Measurements from ENCODE around the gene LACRT. TPM values are rescaled to one million over a fixed set of nuclear protein-coding genes. Genes with fewer than 3 reads are reported as not detected.
"Not testable (repeated sequence)": the region's sequence is repeated elsewhere in the genome, so short reads cannot be mapped to it uniquely, and the experiment has no call there.

LACRT gene, protein sequence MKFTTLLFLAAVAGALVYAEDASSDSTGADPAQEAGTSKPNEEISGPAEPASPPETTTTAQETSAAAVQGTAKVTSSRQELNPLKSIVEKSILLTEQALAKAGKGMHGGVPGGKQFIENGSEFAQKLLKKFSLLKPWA
- not detected for total RNA-seq
- long read RNA-seq: 0 reads

DNA sequence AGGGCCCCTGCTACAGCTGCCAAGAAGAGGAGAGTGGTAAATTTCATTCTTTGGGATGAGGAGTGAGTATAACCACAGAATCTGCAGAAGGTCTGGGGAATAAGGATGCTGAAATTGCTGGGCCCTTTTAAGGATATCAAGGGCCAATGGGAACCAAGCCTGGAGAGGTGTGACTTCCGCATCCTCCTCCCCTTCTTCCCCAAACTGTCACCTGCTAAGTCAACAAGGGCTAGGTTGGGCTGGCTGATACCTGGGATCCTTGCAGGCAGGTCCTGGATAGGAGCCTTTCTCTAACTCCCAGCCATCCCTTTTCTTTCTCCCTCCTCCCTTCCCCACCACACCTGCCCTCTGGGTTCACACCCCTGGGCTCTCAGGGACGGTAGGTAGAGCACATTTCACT is at the start of gene LACRT:
LACRT (minus strand) TSS at position 101 of the 400 bp plus-strand sequence; CDS start at position 47, 54 bp downstream.
- no peak for DNase-seq (ENCODE audit: low spot score)

DNA sequence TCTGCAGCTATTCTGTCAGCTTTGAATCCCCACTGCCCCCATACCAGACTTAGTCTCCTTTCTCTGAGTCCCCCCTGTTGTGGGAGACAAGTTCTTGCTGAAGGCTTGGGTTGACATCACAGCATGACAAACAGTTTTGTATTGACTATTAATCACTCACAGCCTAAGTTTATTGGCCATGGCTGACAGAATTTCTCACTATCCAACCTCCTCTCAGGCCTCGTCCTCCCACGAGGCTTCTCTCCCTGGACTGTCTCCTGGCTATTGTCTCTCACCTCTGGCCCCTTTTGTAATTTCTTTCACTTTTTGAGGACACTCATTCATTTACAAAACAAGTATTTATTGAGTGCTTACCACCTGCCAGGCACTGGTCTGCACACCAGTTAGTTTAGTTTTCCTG is 48.7 kb upstream of the LACRT start:
- DNase-seq (ENCODE audit: low spot score): no peak

DNA sequence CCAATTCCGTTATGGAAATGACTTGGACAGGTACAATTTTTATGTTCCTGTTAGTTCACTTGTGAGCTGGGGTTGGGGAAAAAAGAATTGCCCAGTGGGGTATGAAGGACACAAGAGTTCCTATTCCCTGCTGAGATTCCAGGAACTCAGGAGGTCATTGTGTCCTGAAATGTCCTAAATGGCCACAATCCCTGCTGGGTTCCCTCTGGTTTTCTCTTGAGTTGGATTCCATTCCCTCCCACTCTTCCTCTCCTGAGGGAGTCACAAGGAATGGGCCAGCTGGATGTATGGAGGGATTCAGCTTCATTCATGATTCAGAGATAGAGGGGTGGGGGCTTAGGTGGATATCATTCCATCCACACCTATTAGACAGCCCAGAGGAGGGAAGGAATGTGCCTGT is 48.0 kb upstream of the LACRT start:
- no peak for DNase-seq (ENCODE audit: low spot score)

DNA sequence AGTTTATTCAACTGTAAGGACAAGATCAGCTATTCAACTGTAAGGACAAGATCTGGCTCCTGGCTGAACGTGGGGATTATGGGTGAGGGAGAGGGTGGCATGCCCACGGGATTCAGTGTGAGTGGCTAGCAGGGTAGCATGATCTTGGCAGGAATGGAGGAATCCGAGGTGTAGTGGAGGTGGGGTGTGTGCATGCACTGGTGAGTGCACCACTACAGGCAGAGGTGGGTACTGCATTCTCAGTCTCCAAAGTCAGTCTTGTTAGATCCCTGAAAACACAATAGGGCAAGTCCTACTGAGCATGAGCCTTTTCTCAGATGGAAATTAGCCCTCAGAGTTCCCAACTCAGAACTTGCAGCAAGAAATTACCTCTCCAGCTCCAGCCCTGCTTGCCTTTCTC is 45.7 kb upstream of the LACRT start:
- DNase-seq (ENCODE audit: low spot score): no peak

DNA sequence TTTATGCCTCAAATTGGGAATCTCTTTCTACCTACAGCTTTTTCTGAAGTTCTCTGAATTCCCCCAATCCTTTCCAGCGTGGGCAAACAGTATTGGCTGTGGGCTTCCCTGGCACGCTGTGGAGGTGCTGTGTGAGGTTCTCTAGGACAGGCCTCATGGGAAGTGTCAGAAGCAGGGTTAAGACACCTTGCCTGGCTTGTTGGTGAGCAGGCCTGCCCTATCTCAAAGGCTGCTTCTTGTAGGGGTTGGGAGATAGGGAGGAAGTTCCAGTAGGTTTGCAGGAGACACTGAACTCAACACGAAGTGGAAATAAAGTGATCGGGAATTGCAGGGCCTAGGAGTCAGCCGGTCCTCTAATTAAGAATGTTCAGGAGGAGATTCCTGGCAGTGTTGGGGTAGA is 43.4 kb upstream of the LACRT start:
- DNase-seq (ENCODE audit: low spot score): no peak

DNA sequence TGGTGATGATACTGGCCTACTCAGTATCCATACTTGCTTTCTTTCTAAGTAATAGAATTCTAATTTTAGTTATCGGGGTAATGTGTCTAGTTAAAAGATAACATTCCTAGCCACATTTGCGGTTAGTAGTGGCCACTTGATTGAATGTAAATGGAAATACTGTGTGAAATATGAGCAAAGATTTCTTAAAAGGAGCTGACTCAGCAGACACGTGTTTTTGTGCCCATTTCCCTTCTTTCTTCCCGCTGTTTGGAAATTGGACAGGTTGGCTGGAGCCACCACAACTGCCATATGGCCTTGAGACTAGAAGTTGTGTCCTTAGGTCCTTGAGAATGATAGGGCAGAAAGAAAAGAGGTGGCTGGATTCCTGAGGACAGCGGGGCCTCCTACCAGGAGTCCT is 33.2 kb upstream of the LACRT start:
- no peak for DNase-seq (ENCODE audit: low spot score)

DNA sequence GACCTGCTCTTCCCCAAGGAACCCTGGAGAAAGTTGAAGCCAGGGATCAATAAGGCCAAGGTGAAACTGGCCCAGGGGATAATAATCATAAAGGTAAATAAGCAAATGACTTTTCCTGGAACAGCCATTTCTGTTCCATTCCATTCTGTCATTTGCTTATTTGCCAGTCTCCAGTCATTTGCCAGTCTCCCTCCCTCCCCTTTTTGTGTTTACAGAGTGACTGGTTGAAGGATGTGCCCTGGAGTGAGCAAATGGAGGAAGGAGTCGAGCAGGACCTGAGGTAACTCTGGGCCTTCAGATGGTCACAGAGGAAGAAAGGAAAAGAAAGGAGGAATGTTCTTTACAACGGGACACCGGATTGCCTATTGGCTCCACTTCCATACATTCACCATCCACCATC is 31.3 kb upstream of the LACRT start:
- no peak for DNase-seq (ENCODE audit: low spot score)

DNA sequence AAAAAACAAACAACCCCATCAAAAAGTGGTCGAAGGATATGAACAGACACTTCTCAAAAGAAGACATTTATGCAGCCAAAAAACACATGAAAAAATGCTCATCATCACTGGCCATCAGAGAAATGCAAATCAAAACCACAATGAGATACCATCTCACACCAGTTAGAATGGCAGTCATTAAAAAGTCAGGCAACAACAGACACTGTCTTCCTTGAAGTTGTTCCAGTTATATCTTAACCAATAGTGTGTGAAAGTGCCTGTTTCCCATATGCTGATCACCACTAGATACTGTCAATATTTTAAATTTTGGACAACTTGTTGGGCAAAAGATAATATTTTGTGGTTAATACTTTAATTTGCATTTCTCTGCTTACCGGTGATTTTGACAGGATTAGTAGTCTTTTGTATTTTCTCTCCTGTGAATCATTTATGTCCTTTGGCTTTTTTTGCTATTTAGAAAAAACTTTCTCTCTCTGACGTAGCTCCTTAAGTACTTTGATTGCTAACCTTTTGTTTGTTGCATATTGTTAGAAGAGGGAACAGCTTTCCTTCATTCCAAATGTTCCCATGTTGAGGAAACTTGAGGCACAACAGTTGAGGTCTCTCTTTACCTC is 30.4 kb upstream of the LACRT start:
- DNase-seq (ENCODE audit: low spot score): not testable (repeated sequence)

DNA sequence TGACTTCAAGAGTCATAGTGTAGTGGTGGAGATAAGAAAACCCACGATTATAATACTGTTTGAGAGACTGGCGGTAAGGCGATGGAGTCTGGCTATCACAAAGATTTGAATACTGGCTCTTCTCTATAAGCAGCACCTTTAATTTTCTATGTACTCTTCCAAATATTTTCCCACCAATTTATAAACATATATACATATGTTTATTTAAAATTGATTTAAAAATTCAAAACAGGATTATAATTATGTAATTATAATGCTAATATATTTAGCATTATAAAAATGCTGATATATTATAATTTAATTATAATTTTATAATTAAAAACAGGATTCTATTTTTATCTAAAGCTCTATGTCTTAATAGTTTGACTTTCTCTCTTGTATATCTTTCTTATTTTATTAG is 28.9 kb upstream of the LACRT start:
- no peak for DNase-seq (ENCODE audit: low spot score)

DNA sequence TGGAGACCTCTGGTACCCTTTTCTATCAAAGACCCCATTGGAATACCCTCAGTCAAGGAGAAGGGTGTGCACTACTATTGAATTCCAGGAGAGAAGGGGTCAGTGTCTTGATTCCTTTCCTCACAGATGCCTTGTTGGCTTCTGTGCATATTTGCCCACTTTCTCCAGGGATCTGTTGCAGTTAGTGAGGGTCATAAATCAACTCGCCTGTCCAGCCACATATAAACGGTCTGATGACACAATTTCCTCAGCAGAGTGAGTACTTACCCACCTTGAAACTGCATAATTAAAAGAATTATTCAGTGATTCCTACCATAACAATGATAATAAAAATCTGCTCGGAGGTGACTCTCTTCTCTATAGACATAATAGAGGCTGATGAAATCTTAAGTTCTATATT is 27.3 kb upstream of the LACRT start:
- no peak for DNase-seq (ENCODE audit: low spot score)

DNA sequence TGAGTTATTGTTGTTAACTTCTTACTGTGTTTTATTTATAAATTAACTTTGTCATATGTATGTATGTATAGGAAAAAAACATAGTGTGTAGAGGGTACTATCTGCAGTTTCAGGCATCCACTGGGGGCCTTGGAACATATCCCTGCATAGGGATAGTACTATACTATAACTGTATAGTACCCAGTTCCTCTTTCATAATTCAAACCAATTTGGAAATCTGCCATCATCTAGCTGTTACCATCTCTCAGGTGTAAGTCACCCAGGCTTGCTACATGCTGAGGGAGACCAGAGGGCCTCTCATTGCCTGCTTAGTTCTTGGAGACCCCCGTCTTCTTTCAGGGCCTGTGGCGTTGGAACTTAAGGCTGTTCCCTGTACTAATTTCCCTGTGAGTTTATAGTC is 26.4 kb upstream of the LACRT start:
- DNase-seq (ENCODE audit: low spot score): no peak

DNA sequence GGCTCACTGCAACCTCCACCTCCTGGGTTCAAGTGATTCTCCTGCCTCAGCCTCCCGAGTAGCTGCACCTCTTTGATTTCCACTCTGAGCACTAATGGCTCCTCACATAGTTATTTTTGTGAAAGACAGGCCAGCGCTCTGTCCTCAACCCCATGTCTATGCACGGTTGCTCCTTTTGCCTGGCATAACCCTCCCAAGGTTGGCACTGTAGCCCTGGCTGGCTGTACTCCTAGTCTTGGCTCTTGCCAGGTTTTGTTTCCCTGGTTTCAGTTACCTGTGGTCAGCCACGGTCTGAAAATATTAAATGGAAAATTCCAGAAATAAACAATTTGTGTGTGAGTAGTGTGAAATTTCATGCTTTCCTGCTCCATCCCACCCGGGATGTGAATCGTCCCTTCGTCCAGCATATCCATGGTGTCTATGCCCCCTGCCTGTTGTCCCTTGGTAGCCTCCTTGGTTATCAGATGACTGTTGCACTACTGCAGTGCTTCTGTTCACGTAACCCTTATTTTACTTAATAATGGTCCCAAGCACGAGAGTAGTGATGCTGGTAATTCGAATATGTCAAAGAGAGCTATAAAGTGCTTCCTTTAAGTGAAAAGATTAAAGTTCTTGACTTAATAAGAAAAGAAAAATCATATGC is 25.7 kb upstream of the LACRT start:
- no peak for DNase-seq (ENCODE audit: low spot score)

DNA sequence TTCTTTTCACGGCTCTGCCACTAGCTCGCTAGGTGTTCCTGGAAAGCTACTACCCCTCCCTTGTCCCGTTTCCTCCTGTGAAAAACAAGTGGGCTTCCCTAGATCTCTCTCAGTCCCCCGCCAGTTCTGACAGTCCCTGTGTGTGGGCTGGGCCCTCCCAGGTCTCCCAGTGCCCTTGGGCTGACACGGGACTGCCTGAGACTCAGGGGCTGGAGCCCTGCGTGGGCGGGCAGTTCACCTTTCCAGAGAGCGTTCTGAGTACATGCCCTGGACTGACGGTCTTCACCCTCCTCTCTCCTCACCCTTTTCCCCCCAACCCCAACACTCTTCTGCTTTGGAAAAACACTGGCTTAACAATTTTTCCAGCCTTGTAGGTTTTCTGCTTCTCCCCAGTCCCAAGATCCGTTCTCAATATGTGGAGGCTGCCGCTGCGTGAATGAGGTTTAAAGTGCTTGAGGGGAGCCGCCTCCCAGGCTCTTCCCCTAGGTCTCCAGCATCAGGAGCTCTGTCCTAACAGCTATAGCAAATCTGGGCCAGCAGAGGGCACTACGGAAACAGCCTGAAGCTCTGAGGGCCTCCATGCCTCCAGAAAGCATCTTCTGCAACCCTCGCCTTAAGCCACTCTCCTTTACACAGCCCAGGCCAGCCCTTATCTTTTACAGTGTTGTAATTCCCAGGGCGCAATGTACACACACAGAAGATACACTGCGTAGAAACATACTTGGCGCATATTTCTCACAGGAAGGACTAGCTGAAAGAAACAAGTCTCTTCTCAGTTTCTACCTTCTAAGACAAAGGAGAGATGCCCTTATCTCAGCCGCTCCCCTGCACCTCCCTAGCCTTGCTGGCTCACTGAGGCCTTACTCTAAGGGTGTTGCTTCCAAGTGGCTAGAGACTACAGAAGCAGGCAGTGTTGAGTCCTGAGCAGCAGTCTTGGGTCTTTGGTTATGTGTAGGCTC is 23.9 kb upstream of the LACRT start:
- DNase-seq (ENCODE audit: low spot score): no peak

DNA sequence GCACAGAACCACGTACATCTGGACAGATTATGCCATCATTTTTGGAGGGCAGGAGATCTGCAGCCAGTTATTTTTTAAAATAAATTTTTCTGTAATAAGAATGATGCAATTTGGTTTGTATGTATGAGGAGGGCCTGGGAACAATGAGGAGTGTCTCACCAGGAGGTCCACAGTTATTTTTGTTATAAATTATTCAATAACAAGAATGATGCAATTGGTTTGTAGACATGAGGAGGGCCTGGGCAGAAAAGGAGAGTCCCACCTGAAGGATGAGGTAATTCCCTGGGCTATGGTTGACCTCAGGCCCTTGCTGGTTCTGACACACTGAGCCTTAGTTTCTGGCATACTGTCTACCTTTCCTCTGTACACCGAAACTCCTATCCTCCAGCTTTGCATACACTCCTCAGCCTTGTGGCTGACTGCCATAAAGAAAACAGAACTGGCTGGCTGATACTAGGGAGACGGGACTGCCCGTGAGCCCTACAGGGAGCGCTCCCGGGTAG is 22.5 kb upstream of the LACRT start:
- DNase-seq (ENCODE audit: low spot score): no peak

DNA sequence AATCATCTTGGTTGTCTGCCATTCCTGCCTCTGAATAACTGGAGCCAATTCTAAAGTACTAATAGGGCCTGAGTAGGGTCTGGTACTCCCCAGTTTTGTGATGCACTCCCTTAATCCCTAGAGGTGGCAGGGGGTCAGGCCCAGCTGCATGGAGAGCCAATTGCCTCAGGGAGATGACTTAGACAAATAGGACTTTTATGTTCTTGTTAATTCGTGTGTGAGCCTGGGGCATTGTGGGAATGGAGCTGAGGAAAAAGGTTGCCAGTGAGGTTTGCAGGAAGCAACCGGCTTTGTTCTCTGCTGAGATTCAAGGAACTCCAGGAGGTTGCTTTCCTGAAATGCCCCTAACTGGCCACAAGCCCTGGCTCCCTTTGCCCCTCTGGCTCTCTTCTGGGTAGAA is 20.2 kb upstream of the LACRT start:
- DNase-seq (ENCODE audit: low spot score): no peak

DNA sequence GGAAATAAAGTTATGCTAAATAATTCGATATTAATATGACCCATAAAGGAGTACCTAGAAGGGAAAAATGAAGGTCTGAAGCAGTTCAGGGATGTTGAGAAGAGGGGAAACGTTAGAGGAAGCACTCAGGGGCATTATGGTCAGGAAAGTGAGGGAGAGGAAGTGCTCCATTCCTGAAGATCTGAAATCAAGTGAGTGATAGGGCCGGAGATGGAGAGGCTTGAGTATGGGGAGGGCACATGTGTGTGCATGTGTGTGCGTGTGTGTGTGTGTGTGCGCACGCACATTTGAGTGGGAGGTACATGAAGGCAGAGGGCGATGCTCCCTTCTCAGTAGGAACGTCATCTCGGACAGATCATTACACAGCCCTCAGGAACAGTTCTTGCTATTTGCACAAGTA is 18.3 kb upstream of the LACRT start:
- no peak for DNase-seq (ENCODE audit: low spot score)

DNA sequence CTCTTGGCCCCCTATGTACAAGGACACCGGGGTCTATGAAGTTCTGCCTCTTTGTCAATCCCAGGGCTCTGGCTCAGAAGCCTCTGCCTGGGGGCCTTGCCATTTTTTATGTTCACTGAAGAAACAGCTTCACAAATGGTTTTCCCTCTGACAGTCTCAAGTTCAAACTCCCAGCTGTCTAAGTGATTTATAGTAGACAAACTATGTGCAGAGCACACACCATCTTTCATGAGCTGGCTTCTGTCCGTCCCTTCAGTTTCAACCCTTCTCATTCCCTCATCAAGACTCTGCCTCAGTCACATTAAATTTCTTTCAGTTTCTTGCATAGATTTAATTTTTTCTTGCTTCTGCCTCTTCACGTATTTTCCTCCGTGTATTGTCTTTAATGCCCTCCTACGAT is 16.2 kb upstream of the LACRT start:
- DNase-seq (ENCODE audit: low spot score): no peak

DNA sequence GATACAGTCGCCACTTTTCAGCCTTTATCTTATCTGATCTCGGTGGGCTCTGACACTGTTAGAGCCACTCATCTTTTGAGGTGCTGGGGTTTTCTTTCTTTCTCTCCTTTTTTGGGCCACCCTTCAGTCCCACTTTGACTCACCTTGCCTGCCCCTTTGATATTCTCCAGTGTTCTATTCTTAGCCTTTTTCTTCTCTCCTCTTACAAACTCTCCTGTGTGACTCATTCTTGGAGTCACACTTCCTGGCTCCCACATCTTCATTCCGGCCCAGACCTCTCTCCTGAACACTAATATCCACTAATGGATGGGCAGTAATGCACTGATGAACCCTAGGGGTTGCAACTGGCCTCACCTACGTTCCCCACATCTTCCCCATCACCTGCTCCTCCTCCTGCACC is 15.7 kb upstream of the LACRT start:
- no peak for DNase-seq (ENCODE audit: low spot score)

DNA sequence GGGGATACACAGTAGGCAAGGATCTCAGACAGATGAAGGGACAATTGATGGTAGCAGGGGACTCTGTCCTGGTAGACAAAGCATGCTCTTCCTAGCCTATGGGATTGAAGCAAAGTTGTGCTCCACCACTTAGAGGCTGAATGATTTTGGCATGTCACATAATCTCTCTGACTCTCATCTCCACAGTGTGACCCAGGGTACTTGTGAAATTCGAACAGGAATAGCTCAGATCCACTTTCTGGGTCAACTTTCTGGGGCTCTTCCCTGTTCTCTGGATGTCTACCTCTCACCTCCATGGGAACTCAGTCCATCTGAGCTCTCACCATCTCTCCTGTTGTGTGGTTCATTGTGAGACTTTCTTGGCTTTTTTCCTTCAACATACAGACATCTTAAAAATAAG is 15.1 kb upstream of the LACRT start:
- no peak for DNase-seq (ENCODE audit: low spot score)

DNA sequence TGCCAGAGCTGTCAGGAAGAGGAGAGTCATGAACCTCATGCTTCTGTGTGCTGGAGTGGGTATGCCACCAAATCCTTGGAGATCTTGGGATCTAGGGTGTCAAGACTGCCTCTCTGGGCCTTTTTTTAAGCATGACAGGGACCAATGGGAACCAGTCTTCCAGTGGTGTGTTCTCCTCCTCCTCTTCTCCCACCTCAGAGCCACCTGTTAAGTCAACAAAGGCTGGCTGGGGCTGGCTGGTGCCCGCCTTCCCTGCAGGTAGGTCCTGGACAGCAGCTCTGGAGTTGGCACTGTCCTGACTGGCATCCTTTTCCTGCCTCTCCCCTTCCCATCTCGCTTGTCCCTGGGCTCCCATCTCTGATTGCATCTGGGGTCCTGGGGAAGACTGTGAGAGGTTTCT is 13.6 kb upstream of the LACRT start, which contains the start of gene DCD:
DCD (minus strand) TSS at position 101 of the 400 bp plus-strand sequence; CDS start at position 39, 62 bp downstream.
- no peak for DNase-seq (ENCODE audit: low spot score)

DNA sequence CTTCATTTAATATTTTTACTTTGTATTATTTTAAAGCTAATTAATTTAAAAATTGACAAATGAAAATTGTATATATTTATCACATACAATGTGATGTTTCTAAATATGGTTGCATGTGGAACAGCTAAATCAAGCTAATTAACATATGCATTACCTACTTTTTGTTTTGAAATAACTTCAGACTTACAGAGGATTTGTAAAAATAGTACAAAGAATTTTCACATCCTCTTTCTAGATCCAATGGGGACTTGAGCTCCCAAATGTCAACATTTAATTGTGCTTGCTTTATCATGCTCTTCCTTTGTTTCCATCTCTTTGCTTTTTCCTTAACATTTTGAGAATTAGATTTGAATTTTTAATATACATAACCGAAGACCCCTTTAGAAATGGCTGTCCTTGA is 6.9 kb upstream of the LACRT start:
- no peak for DNase-seq (ENCODE audit: low spot score)

DNA sequence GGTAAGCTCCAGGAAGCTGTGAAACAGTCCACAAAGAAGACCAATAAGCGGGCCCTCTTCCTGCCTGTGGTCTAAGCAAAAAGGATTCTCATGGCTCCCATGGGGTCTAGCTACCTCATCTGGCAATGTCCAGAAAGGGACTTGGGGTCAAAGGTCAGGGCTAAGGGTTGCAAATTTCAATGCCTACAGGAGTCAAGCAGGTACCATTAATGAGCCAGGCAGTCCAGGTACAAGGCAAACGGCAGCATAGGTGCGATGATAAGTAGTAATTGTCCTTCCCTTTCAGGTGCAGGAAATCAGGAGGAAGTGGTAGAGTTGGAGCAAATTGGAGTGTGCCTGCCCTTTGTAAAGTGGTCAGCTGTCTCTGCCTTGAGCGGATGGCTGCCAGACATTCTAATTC is 6.4 kb upstream of the LACRT start:
- DNase-seq (ENCODE audit: low spot score): no peak

All from mesenteric fat pad (tissue), 1 donor.